ENCODE measurements around the gene XAF1.
"Not testable (repeated sequence)": the region's sequence is repeated elsewhere in the genome, so short reads cannot be mapped to it uniquely, and the experiment has no call there.

Gene XAF1

DNA sequence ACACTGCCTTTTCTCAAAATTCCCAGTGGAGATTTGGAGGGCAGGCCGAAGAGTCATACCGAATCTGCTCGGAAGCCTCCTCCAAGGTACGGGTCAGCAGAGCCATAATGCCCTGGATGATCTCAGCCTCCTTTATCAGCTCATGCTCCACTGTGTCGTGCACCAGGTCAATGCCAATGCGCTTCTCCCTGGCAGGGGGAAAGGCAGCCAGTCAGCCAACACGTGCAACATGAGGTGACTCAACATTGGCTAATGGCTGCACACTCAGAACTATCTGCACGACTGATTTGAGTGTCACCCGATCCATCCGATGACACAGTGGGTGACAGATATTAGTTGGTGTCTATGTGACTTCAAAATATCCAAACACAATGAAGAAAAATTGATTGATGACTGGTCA lies 59.9 kb downstream of the XAF1 start:
- H4K20me1 ChIP-seq (ENCODE audit: insufficient read depth, low read length), result no peaks in the 10 kb centered on the region
- H3F3A ChIP-seq (ENCODE audit: insufficient read depth, low read length), result no peaks in the 10 kb centered on the region
- H3K27ac ChIP-seq (ENCODE audit: low read length), result no peak overlapping the region
- H3K9me2 ChIP-seq (replicated peaks; ENCODE audit: insufficient read depth, low read length), result no peaks in the 10 kb centered on the region
- no peaks in the 10 kb centered on the region for H3K79me2 ChIP-seq (ENCODE audit: low read length)
- DNase-seq, result no peak
- H3K4me3 ChIP-seq (ENCODE audit: low read length), result no peak overlapping the region
- no peaks in the 10 kb centered on the region for H3K27me3 ChIP-seq (replicated peaks; ENCODE audit: insufficient read depth, low read length)
- H3K9ac ChIP-seq (ENCODE audit: low read length), result no peak overlapping the region
- H3K9me3 ChIP-seq (replicated peaks; ENCODE audit: insufficient read depth, low read length), result no peaks in the 10 kb centered on the region
- H3K4me1 ChIP-seq (ENCODE audit: low read length), result no peaks in the 10 kb centered on the region
- H3K36me3 ChIP-seq (replicated peaks; ENCODE audit: insufficient read depth, low read length), result no peaks in the 10 kb centered on the region
- H3K4me2 ChIP-seq (ENCODE audit: low read depth, low read length), result no peak overlapping the region
- no peak overlapping the region for H2AFZ ChIP-seq (ENCODE audit: low read length)
- TF ChIP-seq, protein P1, sequence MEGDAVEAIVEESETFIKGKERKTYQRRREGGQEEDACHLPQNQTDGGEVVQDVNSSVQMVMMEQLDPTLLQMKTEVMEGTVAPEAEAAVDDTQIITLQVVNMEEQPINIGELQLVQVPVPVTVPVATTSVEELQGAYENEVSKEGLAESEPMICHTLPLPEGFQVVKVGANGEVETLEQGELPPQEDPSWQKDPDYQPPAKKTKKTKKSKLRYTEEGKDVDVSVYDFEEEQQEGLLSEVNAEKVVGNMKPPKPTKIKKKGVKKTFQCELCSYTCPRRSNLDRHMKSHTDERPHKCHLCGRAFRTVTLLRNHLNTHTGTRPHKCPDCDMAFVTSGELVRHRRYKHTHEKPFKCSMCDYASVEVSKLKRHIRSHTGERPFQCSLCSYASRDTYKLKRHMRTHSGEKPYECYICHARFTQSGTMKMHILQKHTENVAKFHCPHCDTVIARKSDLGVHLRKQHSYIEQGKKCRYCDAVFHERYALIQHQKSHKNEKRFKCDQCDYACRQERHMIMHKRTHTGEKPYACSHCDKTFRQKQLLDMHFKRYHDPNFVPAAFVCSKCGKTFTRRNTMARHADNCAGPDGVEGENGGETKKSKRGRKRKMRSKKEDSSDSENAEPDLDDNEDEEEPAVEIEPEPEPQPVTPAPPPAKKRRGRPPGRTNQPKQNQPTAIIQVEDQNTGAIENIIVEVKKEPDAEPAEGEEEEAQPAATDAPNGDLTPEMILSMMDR (IDR thresholded peaks at IDR 0.05; ENCODE audit: low read length), result no peak
- TF ChIP-seq EZH2 (optimal IDR thresholded peaks at IDR 0.05; ENCODE audit: low read depth, low read length) (no peak), EZH2phosphoT487 (IDR thresholded peaks at IDR 0.05; ENCODE audit: low read length) (no peak)

DNA sequence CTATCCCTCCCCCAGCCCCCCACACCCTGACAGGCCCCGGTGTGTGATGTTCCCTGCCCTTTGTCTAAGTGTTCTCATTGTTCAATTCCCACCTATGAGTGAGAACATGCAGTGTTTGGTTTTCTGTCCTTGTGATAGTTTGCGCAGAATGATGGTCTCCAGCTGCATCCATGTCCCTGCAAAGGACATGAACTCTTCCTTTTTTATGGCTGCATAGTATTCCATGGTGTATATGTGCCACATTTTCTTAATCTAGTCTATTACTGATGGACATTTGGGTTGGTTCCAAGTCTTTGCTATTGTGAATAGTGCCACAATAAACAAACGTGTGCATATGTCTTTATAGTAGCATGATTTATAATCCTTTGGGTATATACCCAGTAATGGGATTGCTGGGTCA lies 60.5 kb downstream of the XAF1 start:
- H3K27me3 ChIP-seq (replicated peaks; ENCODE audit: insufficient read depth, low read length); H3K9me2 ChIP-seq (replicated peaks; ENCODE audit: insufficient read depth, low read length); H3K27ac ChIP-seq (ENCODE audit: low read length); H3K9me3 ChIP-seq (replicated peaks; ENCODE audit: insufficient read depth, low read length); H3K79me2 ChIP-seq (ENCODE audit: low read length); H4K20me1 ChIP-seq (ENCODE audit: insufficient read depth, low read length); DNase-seq; H3K4me2 ChIP-seq (ENCODE audit: low read depth, low read length); H3F3A ChIP-seq (ENCODE audit: insufficient read depth, low read length); H3K36me3 ChIP-seq (replicated peaks; ENCODE audit: insufficient read depth, low read length); H3K9ac ChIP-seq (ENCODE audit: low read length); H3K4me1 ChIP-seq (ENCODE audit: low read length); H3K4me3 ChIP-seq (ENCODE audit: low read length); H2AFZ ChIP-seq (ENCODE audit: low read length): not testable (repeated sequence)

DNA sequence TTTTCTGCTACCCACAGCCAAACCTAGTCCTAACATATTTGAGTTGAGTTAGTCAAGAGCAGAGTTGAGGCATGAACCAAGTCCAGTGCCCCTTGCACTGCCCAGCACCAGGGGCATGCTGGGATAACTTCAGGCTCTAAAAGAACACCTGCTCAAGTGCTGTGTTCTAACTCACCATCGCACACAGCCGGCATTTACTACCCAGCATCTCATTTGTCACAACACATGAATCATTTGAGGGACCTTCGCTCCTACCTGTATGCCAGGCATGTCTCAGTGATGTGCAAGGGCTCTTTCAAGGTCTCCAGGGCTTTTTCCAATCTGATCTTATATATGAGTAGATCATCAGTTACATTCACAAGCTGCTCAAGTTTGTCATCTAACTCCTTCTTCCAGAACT lies 63.1 kb downstream of the XAF1 start:
- TF ChIP-seq EZH2 (optimal IDR thresholded peaks at IDR 0.05; ENCODE audit: low read depth, low read length) (no peak), EZH2phosphoT487 (IDR thresholded peaks at IDR 0.05; ENCODE audit: low read length) (no peak)
- TF ChIP-seq, protein P1 (IDR thresholded peaks at IDR 0.05; ENCODE audit: low read length), result no peak
- no peaks in the 10 kb centered on the region for H3K27me3 ChIP-seq (replicated peaks; ENCODE audit: insufficient read depth, low read length)
- no peaks in the 10 kb centered on the region for H4K20me1 ChIP-seq (ENCODE audit: insufficient read depth, low read length)
- H3K27ac ChIP-seq (ENCODE audit: low read length), result no peak overlapping the region
- no peak overlapping the region for H2AFZ ChIP-seq (ENCODE audit: low read length)
- H3K9ac ChIP-seq (ENCODE audit: low read length), result no peak overlapping the region
- no peak overlapping the region for H3K4me3 ChIP-seq (ENCODE audit: low read length)
- no peaks in the 10 kb centered on the region for H3K9me3 ChIP-seq (replicated peaks; ENCODE audit: insufficient read depth, low read length)
- H3K9me2 ChIP-seq (replicated peaks; ENCODE audit: insufficient read depth, low read length), result no peaks in the 10 kb centered on the region
- DNase-seq, result no peak
- H3K4me2 ChIP-seq (ENCODE audit: low read depth, low read length), result no peak overlapping the region
- no peaks in the 10 kb centered on the region for H3K79me2 ChIP-seq (ENCODE audit: low read length)
- H3K36me3 ChIP-seq (replicated peaks; ENCODE audit: insufficient read depth, low read length), result no peaks in the 10 kb centered on the region
- H3F3A ChIP-seq (ENCODE audit: insufficient read depth, low read length), result no peaks in the 10 kb centered on the region
- H3K4me1 ChIP-seq (ENCODE audit: low read length), result no peaks in the 10 kb centered on the region

- H3K9ac ChIP-seq (ENCODE audit: low read length), result no peak overlapping the region
- DNase-seq, result no peak
- no peaks in the 10 kb centered on the region for H3K79me2 ChIP-seq (ENCODE audit: low read length)
- H3K27ac ChIP-seq (ENCODE audit: low read length), result no peak overlapping the region
- H3K9me2 ChIP-seq (replicated peaks; ENCODE audit: insufficient read depth, low read length), result no peaks in the 10 kb centered on the region
- TF ChIP-seq EZH2 (optimal IDR thresholded peaks at IDR 0.05; ENCODE audit: low read depth, low read length) (no peak), EZH2phosphoT487 (IDR thresholded peaks at IDR 0.05; ENCODE audit: low read length) (no peak)
- TF ChIP-seq, protein P1 (IDR thresholded peaks at IDR 0.05; ENCODE audit: low read length), result no peak
- H3K27me3 ChIP-seq (replicated peaks; ENCODE audit: insufficient read depth, low read length), result no peaks in the 10 kb centered on the region
- H3K4me2 ChIP-seq (ENCODE audit: low read depth, low read length), result no peak overlapping the region
- no peaks in the 10 kb centered on the region for H3F3A ChIP-seq (ENCODE audit: insufficient read depth, low read length)
- no peaks in the 10 kb centered on the region for H3K36me3 ChIP-seq (replicated peaks; ENCODE audit: insufficient read depth, low read length)
- no peak overlapping the region for H2AFZ ChIP-seq (ENCODE audit: low read length)
- no peaks in the 10 kb centered on the region for H3K4me1 ChIP-seq (ENCODE audit: low read length)
- no peaks in the 10 kb centered on the region for H4K20me1 ChIP-seq (ENCODE audit: insufficient read depth, low read length)
- H3K4me3 ChIP-seq (ENCODE audit: low read length), result no peak overlapping the region
- H3K9me3 ChIP-seq (replicated peaks; ENCODE audit: insufficient read depth, low read length), result no peaks in the 10 kb centered on the region
These were observed 67.2 kb downstream of the XAF1 start for GRCh38 chr17:6823011-6823442.

Measured in MM.1S (cell line).